Renal cortical epithelial cell (primary cell): ENCODE results near the gene ATP2B3. TPM values are rescaled to one million over a fixed set of nuclear protein-coding genes. Genes with fewer than 3 reads are reported as not detected.

ENCODE experiments used
- DNase-seq: peaks from one replicate; pipeline ENCODE4 v3.0.0-alpha.2; 2011; ENCODE audit warnings: low read depth
- total RNA-seq: library from RNA; depleted of rRNA; stranded (reverse); fragments of >200 nt; gene quantifications from 2 replicates; pipeline ENCODE4 v1.2.3, GENCODE V29; 2014

ATP2B3 gene
- total RNA-seq, 1 donor from 2014 or later: 0.05 TPM

DNA sequence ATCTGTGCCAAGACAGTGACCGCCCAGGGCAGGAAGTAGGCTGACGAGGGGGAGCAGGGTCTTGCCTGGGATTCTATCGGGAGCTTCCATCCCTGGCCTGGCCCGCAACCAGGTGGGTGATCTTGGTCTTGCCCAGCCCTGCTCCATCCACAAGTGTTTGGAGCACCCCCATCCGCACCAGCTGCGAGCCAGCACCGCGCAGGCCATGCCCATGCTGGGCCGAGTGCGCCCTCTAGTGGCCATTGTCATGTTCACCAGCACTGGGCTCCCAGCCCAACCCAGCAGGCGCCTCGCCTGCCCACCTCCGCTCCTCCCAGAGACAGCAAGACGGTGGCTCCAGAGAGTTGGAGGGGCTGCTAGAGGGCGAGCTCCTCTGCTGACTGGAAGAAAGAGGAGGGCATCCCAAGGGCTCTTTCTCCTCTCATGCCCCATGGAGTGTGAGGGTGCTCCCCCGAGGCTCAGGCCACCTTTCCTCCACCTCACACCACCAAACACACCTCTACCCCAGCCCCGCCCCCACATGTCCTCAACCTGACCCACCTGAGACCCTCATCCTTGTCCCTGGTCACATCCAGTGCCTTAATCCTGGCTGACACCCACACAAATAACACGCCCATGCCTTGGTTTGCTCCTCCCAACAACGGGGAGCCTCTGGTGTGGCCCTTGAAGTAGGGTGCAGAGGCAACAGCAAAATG lies 9.8 kb upstream of the ATP2B3 start:
- DNase-seq: peak; percentile 21

DNA sequence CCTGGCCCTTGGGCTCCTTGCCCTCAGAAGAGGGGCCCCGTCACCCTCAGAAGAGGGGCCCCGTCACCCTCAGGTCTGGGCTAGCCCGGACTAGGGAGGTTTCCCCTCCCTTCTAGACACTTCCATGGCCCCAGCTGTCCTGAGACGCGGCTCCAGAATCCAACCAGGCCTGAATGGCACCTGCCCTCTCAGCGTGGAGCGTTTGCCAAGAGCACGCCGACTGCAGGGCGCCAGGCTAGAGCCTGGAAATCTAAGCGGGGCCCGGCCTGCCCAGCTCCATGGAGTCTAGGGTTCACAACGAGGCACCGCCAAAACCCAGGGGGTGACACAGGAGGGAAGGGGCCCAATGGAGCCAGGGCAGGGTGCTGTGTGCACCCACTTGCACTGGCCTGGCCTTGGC lies 7.8 kb upstream of the ATP2B3 start:
- DNase-seq: no peak

DNA sequence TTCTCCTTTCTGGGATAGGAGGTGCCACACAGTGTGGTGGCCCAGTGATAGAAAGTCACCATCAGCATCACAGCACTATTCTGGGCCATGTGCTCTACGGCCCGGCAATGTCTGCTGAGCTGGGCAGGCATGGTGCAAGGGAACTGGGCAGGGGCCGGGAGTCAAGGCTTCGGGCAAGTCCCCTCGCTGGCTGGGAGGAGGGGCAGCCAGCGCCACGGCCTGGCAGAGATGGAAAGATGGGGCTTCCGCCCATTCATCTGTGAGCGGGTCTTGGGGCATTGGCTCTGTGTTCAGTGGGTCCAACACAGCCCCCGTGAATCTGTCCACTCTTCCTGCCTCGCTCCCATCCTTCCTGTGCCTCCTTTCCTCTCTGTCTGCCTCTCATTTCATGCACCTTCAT lies 7.1 kb upstream of the ATP2B3 start:
- no peak for DNase-seq

GRCh38 chrX:153511784-153512500 lies 5.5 kb upstream of the ATP2B3 start:
- DNase-seq: no peak

DNA sequence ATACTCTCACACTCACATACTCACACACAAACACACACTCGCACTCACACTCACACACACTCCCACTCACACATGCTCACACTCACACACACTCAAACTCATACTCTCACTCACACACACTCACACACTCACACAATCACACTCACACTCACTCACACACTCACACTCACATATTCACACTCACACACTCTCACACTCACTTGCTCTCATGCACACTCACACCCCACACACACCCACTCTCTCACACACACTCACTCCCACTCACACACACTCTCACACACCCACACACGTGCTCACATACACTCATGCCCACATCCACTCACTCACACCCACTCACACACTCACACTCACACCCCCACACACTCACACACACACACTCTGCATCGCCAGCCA lies 4.9 kb upstream of the ATP2B3 start:
- DNase-seq: no peak

DNA sequence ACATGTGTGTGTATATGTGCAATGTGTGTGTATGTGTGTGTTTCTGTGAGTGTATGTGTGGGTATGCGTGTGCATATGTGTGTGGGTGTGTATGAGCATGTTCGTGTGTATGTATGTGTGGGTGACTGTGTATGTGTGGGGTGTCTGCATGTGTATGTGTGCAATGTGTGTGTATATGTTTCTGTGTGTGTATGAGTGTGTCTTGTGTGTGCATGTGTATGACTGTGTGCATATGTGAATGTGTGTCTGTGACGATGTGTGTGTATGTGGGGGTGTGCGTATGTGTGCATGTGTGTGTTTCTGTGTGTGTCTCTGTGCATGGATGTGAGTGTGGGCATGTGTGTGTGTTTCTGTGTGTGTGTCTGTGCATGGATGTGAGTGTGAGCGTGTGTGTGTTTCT lies 4.2 kb upstream of the ATP2B3 start:
- no peak for DNase-seq

GRCh38 chrX:153514259-153514658 lies 3.2 kb upstream of the ATP2B3 start:
- DNase-seq: no peak

GRCh38 chrX:153515435-153515834 lies 2.0 kb upstream of the ATP2B3 start:
- DNase-seq: no peak

DNA sequence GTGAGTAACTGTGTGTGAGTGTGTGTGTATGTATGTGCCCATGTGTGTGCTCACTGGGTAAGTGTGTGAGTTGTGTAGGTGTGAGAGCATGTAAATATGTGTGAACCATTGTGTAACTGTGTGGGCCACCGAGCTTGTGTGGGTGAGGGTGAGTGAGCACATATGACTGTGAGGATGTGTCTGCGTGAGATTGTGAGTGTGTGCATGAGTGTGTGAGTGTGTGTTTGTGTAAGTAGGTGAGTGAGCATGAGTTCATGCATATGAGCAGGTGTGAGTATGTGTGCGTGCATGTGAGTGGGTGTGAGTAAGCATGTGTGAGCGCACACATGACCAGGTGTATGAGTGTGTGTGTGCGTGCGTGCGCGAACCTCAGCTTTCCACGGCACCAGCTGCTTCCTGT lies 1.4 kb upstream of the ATP2B3 start:
- DNase-seq: no peak

DNA sequence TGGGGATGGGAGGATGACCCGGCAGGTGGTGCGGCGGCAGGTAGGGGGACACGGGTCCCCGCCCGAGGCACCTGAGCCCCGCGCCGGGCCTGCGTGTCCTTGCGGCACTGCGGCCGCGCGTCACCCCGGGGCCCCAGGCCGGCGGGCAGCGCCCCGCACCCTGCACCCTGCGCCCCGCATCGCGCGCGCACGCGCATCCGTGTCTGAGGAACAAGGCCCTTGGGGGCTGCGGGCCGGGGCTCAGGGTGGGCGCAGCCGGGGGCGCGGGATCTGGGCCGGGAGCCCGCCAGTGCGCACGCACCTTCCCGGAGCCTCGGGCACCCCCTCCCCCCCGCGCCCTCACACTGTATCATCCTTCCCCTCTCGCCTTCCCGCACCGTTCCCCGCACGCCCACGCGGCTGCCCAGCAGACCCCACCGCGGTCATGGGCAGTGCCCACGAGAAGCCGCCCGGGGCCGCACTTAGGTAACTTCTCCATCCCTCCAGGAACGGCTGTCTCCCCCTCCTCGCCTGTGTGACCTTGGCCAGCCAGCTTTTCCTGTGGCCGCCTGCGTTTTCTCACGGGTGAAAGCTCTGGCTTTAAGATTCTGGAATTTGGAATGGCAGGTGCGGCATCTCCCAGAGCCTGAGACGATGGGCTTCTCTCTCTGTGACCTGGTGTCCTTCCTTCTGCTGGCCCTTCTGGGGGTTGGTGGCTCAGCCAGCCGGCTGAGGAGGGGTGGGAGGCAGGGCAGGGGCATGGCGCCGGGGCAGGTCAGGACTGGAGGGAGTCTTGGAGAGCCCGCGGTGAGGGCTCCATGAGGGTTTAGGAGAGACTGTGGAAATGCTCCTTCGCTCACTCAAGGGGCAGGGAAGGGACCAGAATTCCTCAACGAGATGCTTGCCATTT lies 748 bp downstream of the ATP2B3 start:
- no peak for DNase-seq

DNA sequence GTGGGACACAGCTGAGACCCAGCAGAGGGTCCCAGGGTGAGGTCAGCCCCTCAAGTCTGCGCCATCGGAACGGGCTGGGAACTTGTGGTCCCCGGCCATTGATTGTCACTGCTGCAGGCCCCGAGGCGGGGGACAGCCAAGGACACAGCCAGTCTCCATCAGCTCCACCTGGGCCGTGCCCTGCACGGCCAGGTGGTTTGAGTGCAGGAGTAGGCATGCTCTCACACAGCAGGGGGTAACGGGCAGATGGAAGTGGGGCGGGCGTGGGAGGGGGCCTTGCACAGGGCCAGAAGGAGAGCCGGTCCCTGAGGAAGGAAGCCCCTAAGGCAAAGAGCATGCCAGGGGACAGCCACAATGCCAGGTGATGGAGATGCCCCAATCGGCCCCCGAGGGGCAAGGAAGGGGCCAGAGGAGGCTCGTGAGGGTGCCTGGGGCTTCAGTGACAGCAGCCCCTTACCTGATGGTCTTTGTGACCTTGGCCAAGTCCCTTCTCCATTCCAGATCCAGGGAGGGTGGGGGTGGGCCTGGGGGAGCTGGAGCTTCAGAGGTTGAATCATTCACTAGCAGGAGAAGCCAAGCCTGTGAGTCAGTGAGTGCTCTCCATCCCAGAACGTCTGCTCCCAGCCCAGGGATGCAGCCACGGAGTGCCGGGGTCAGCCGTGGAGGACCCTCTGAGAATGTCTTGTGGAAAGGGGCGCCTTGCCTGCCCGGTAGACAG lies 2.3 kb downstream of the ATP2B3 start:
- peak; percentile 21 for DNase-seq

DNA sequence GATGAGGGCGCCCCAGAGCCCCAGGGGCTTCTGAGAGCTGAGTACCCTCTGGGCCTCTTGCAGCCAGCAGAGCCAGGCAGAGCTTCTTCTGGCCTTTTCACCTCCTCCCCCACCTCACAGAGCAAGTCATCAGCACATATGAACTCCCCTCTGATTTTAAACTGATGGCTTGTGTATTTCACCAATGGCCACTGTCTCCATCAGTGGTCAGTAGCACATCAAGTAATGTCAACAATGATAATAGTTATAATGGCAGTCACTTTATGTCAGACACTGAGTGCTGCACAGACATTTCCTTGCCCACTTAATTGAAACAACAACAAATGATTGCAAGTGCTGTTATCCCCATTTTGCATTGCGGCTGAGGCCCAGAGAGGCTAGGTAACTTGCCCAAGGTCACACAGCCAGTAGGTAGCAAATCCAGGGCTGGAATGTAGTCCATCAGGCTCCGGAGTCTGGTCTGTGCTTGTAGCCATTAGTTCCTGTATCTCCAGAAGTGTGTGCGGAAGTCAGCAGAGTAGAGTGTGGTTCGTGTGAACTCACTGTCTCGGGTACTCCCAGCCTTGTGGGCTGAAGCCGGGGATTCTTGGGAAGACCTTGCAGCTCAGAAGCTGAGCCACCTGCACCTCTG lies 3.0 kb downstream of the ATP2B3 start:
- no peak for DNase-seq

GRCh38 chrX:153521034-153521433 lies 3.6 kb downstream of the ATP2B3 start:
- peak; percentile 22 for DNase-seq

- no peak for DNase-seq
These were observed 4.8 kb downstream of the ATP2B3 start for GRCh38 chrX:153522259-153522658.

DNA sequence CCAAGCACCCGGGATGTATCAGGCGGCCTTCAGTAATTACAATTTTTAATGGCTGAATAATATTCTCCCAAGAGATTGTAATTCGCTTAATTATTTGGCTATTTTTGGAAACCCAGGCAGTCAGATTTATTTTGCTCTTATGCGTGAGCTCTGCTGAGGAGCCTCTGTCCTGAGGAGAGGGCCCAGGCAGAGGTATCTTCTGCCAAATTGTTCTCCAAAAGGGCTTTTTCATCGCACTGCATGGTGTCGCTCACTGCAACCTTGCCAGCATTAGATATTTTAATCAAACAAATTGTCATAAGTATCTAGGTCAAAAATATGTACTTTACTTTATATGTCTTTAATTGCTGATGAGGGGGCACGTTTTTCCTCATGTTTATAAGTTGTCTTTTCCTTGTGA lies 5.8 kb downstream of the ATP2B3 start:
- DNase-seq: no peak

DNA sequence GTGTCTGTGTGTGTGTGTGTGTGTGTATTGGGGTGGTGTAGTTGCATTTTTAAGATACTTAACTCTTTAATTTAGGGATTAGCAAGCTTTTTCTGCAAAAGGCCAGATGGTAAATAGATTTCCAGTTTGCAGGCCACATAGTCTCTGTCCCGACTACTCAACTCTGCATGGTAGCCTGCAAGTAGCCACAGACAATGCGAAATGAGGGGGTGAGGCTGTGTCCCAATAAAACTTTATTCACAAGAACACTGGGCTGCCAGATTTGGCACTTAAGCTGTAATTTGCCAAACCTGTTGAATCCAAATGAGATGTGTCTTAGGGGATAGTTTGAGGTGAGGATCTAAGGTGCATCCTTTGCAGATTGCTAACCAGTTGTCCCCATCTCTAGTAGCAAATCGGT lies 6.8 kb downstream of the ATP2B3 start:
- no peak for DNase-seq

DNA sequence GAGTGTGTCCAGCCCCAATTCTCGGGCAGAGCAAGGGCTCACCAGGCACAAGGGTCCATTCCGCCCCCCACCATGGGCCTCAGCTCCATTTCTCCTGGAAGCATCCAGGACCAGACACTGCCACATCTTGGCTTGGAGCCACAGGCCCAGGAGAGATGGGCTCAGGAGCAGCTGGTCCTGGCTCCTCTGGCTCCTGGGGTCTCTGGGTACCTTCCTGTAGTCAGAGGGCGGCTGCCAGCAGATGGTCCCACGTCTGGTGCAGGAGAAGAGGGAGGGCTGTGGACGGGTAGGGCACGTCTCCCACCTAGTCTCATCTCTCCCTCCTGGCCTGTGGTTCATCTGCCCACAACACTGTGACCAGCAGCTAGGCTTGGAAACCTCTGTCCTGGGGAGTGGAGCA lies 8.0 kb downstream of the ATP2B3 start:
- DNase-seq: no peak

GRCh38 chrX:153526042-153526441 lies 8.6 kb downstream of the ATP2B3 start:
- DNase-seq: no peak

DNA sequence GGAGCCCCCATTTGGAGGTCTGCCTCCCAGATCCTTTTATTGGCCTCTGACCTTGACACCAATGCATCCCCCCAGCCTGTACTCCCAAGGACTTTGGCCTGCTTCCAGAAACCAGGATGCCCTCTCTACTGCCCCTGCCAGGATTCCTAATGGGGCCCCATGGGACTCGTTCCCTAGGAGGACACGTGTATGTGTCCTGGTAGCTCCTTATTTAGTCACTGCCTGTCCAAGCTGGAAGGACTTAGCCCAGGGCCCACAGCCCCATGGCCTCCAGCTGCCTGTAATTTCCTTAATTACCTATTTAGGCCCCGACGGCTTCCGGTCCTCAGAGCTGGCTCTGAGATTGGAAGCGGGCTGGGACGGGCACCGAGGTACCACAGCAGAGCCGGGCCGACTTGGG lies 9.4 kb downstream of the ATP2B3 start:
- DNase-seq: no peak

- no peak for DNase-seq
These were observed 9.8 kb downstream of the ATP2B3 start for GRCh38 chrX:153527208-153527607.

DNA sequence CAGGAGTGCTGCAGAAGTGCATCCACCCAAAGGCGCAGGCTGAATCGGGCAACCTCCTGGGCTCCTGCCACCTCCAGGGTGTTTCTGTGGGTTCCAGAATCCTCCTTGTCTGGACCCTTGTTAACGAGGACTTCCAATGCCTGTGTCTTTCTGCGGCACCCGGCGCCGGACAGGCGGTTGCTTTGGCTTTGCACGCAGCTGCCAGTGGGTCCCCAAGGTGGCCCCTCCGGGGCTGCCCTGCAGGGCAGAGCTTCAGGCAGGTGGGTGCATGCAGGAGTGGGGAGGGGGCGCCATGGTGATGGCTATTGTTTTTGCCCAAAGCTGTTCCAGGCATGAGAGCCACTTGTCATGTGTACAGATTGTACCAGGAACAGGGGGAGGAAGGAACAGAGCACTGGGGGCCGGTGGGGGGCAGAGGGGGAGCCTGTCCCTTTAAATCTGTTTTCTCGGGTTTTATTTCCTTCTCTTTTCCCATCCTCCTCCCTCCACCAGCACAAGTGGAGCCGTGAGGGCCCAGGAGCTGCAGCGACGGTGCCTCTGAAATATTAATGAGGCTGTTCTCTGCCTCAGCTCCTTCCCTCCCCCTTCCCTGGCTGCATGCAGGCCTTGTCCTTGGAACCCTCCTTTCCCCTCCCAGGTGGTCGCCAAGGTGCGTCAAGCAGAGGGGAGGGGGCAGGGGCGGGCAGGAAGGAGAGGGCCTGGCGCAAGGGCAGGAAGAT lies 13.1 kb downstream of the ATP2B3 start:
- DNase-seq: no peak
